Neural cell (in vitro differentiated cells): ENCODE data around the gene TENT5C.

Source experiments
- CTCF ChIP-seq: fragments of 450-650 bp; IDR thresholded peaks from 2 replicates; pipeline ENCODE4 v1.5.1; 2014; ENCODE audit warnings: antibody characterized with exemption, mild to moderate bottlenecking, moderate library complexity; ENCODE audit not compliant: poor library complexity, severe bottlenecking
- MXI1 ChIP-seq: fragments of 450-650 bp; conservative IDR thresholded peaks from 2 replicates; pipeline ENCODE4 v1.6.1; 2014; ENCODE audit warnings: antibody characterized with exemption, mild to moderate bottlenecking; ENCODE audit not compliant: poor library complexity, severe bottlenecking
- RAD21 ChIP-seq: fragments of 450-650 bp; conservative IDR thresholded peaks from 2 replicates; pipeline ENCODE4 v1.6.1; 2014; ENCODE audit warnings: antibody characterized with exemption, mild to moderate bottlenecking, moderate library complexity
- REST ChIP-seq: IDR thresholded peaks from 2 replicates; pipeline ENCODE4 v1.6.1; 2012; ENCODE audit warnings: borderline replicate concordance
- SMC3 ChIP-seq: fragments of 450-650 bp; conservative IDR thresholded peaks from 2 replicates; pipeline ENCODE4 v1.6.1; 2014; ENCODE audit warnings: antibody characterized with exemption, mild to moderate bottlenecking, moderate library complexity; ENCODE audit not compliant: poor library complexity

GRCh38 chr1:117633068-117633345 is 27.2 kb downstream of the TENT5C start:
- TF ChIP-seq MXI1 = no peak
- no peak for TF ChIP-seq CTCF
- no peak for TF ChIP-seq RAD21
- no peak for TF ChIP-seq SMC3
- no peak for TF ChIP-seq REST
